ENCODE results near the gene FAM131B.
"Not testable (repeated sequence)": the region's sequence is repeated elsewhere in the genome, so short reads cannot be mapped to it uniquely, and the experiment has no call there.

The FAM131B gene

GRCh38 chr7:143407287-143408251, 45.1 kb upstream of the FAM131B start:
- Histone ChIP-seq H3K27me3 (replicated peaks in 2 of 5; ENCODE audit: control insufficient read depth in 4 of 5, insufficient read depth in 5 of 5, low read length in 4 of 5) (no peaks in the 10 kb centered on the region), H3K27ac (ENCODE audit: insufficient read depth in 1 of 2, low read depth in 1 of 2, low read length in 2 of 2, poor library complexity in 1 of 2, severe bottlenecking in 2 of 2) (no peak overlapping the region), H3K9me3 (ENCODE audit: control extremely low read depth in 1 of 5, control insufficient read depth in 4 of 5, insufficient read depth in 2 of 5, low read depth in 1 of 5, low read length in 4 of 5) (no peaks in the 10 kb centered on the region), H3K36me3 (ENCODE audit: control insufficient read depth in 4 of 4, insufficient read depth in 4 of 4, low read length in 3 of 4) (no peaks in the 10 kb centered on the region), H3K4me3 (ENCODE audit: control insufficient read depth in 1 of 7, extremely low read depth in 1 of 7, insufficient read depth in 4 of 7, low read depth in 2 of 7, low read length in 6 of 7) (peak overlapping the region in 5 of 7 experiments; percentile 45 to 73 (median 68)), H3K4me1 (ENCODE audit: control extremely low read depth in 1 of 4, control insufficient read depth in 4 of 4, insufficient read depth in 4 of 4, low read length in 3 of 4) (peaks cover 27 to 69% (median 53%) of the 10 kb centered on the region in 4 experiments)
- CTCF ChIA-PET, result interaction anchor here (0.8 to 6.4 kb wide), 17 partner anchors 9 to 394 kb away, joined by 3 to 40 read pairs (median 4); no protein-coding TSS in a partner anchor
- 6% methylated on average over 10 of the region's 13 CpGs for WGBS (ENCODE audit: insufficient coverage)
- POLR2A ChIA-PET, result interaction anchor here (1.0 to 2.4 kb wide), 3 partner anchors 13 to 28 kb away, joined by 4 to 6 read pairs (median 6); no protein-coding TSS in a partner anchor
- DNase-seq, result peak in 2 of 3 donors; percentile 51 to 58

GRCh38 chr7:143406002-143406357, 43.5 kb upstream of the FAM131B start:
- no peaks in the 10 kb centered on the region for H3K9me3 ChIP-seq (ENCODE audit: control extremely low read depth in 1 of 5, control insufficient read depth in 4 of 5, insufficient read depth in 2 of 5, low read depth in 1 of 5, low read length in 4 of 5)
- CTCF ChIA-PET, result interaction anchor here (0.7 to 6.4 kb wide), 9 partner anchors 8 to 28 kb away, joined by 3 to 40 read pairs (median 5); no protein-coding TSS in a partner anchor
- no peak overlapping the region for H3K4me3 ChIP-seq (ENCODE audit: control insufficient read depth in 1 of 7, extremely low read depth in 1 of 7, insufficient read depth in 4 of 7, low read depth in 2 of 7, low read length in 6 of 7)
- peaks cover 15 to 56% (median 38%) of the 10 kb centered on the region in 4 experiments for H3K4me1 ChIP-seq (ENCODE audit: control extremely low read depth in 1 of 4, control insufficient read depth in 4 of 4, insufficient read depth in 4 of 4, low read length in 3 of 4)
- POLR2A ChIA-PET, result interaction anchor here (0.6 to 2.4 kb wide), 3 partner anchors 10 to 23 kb away, joined by 3 to 6 read pairs (median 5); no protein-coding TSS in a partner anchor
- H3K27ac ChIP-seq (ENCODE audit: insufficient read depth in 1 of 2, low read depth in 1 of 2, low read length in 2 of 2, poor library complexity in 1 of 2, severe bottlenecking in 2 of 2), result no peak overlapping the region
- H3K36me3 ChIP-seq (ENCODE audit: control insufficient read depth in 4 of 4, insufficient read depth in 4 of 4, low read length in 3 of 4), result no peaks in the 10 kb centered on the region
- H3K27me3 ChIP-seq (replicated peaks in 2 of 5; ENCODE audit: control insufficient read depth in 4 of 5, insufficient read depth in 5 of 5, low read length in 4 of 5), result no peaks in the 10 kb centered on the region
- no peak for DNase-seq
- WGBS (ENCODE audit: insufficient coverage), result 60% methylated on average over 1 of the region's 3 CpGs

DNA sequence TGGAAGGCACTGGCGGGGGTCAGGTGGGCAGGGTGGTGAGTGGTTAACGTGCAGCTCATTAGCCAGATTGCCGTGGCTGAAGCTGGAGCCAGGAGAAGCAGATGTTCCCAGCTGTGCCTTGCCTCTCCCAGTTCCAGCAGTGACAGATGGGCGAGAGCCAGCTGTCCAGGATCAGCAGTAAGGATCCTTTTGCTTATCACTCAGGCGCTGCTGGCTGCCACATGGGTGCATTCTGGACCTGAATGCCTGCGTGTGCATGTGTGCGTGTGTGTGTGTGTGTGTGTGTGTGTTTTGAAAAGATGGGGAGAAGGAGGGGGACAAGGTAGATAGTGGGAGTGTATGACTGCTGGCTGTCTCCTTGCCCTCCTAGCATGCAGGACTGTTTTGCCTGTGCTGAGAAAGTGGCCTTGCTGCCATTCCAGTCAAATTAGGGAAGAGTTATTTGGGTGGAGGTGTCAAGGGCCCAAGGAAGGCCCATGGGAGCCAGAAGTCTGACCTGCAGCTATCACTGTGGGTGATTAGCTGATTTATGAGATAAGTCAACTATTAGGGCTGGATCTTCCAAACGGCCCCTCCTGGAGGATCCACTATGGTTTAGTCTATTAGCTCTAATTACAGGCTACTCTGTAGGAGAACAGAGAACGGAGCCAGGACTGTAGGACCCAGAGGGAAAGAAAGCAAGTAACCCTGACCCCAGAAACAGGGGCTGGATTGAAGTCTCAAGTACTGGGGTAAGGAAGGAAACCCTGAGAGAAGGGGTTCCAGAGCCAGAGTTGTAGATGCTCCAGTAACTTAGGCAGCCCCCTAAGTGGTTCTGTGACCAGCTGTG, 42.9 kb upstream of the FAM131B start:
- 90% methylated on average over 8 of the region's 9 CpGs for WGBS (ENCODE audit: insufficient coverage)
- no peaks in the 10 kb centered on the region for H3K27me3 ChIP-seq (replicated peaks in 2 of 5; ENCODE audit: control insufficient read depth in 4 of 5, insufficient read depth in 5 of 5, low read length in 4 of 5)
- ChIA-PET POLR2A (interaction anchor here (0.6 to 2.4 kb wide), 3 partner anchors 10 to 23 kb away, joined by 3 to 6 read pairs (median 5); no protein-coding TSS in a partner anchor), CTCF (interaction anchor here (0.6 to 6.4 kb wide), 12 partner anchors 10 to 1450 kb away, joined by 3 to 40 read pairs (median 4); no protein-coding TSS in a partner anchor)
- H3K9me3 ChIP-seq (ENCODE audit: control extremely low read depth in 1 of 5, control insufficient read depth in 4 of 5, insufficient read depth in 2 of 5, low read depth in 1 of 5, low read length in 4 of 5), result no peaks in the 10 kb centered on the region
- no peaks in the 10 kb centered on the region for H3K36me3 ChIP-seq (ENCODE audit: control insufficient read depth in 4 of 4, insufficient read depth in 4 of 4, low read length in 3 of 4)
- H3K4me1 ChIP-seq (ENCODE audit: control extremely low read depth in 1 of 4, control insufficient read depth in 4 of 4, insufficient read depth in 4 of 4, low read length in 3 of 4), result peaks cover 12 to 51% (median 32%) of the 10 kb centered on the region in 4 experiments
- no peak overlapping the region for H3K27ac ChIP-seq (ENCODE audit: insufficient read depth in 1 of 2, low read depth in 1 of 2, low read length in 2 of 2, poor library complexity in 1 of 2, severe bottlenecking in 2 of 2)
- no peak for DNase-seq
- no peak overlapping the region for H3K4me3 ChIP-seq (ENCODE audit: control insufficient read depth in 1 of 7, extremely low read depth in 1 of 7, insufficient read depth in 4 of 7, low read depth in 2 of 7, low read length in 6 of 7)

DNA sequence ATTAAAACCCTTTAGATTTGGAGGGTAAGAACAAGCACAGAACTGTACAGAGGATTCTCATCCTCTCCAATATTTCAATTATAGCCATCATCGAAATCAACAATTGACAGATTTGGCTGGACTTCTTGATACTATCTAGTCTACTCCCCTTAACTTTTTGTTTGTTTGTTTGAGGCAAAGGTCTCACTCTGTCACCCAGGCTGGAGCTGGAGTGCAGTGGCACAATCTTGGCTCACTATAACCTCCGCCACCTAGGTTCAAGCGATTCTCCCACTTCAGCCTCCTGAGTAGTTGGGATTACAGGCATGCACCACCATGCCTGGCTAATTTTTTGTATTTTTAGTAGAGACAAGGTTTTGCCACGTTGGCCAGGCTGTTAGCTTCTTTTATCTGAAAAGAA, 39.7 kb upstream of the FAM131B start:
- CTCF ChIA-PET, result interaction anchor here (0.9 to 5.4 kb wide), 3 partner anchors 10 to 78 kb away, joined by 3 to 30 read pairs (median 6); no protein-coding TSS in a partner anchor

DNA sequence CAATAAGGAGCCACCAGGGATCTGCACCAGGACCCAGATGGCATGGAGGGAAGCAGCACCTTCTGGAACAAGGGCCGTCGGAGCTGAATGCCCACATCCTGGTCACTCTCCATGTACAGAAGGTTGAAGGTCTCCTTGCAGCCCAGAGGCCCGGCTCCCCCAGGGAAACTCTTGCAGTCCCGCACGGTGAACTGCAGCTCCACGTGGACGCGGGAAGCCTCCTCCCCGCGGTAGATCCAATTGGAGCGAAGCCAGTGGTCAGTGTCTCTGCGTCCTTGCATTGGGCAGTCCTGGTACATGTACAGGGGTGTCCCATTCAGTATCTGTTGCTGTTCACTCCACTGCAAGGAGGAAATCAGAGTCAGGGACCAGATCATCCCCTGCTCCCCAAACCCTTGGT, 38.8 kb upstream of the FAM131B start:
- H3K9me3 ChIP-seq (ENCODE audit: control extremely low read depth in 1 of 5, control insufficient read depth in 4 of 5, insufficient read depth in 2 of 5, low read depth in 1 of 5, low read length in 4 of 5), result no peaks in the 10 kb centered on the region
- ChIA-PET CTCF (interaction anchor here (1.3 to 5.4 kb wide), 4 partner anchors 9 to 30 kb away, joined by 3 to 30 read pairs (median 8); no protein-coding TSS in a partner anchor), POLR2A (no interaction called here)
- peaks cover 0 to 14% (median 3%) of the 10 kb centered on the region in 4 experiments for H3K36me3 ChIP-seq (ENCODE audit: control insufficient read depth in 4 of 4, insufficient read depth in 4 of 4, low read length in 3 of 4)
- no peak overlapping the region for H3K4me3 ChIP-seq (ENCODE audit: control insufficient read depth in 1 of 7, extremely low read depth in 1 of 7, insufficient read depth in 4 of 7, low read depth in 2 of 7, low read length in 6 of 7)
- no peak overlapping the region for H3K27ac ChIP-seq (ENCODE audit: insufficient read depth in 1 of 2, low read depth in 1 of 2, low read length in 2 of 2, poor library complexity in 1 of 2, severe bottlenecking in 2 of 2)
- H3K27me3 ChIP-seq (replicated peaks in 2 of 5; ENCODE audit: control insufficient read depth in 4 of 5, insufficient read depth in 5 of 5, low read length in 4 of 5), result no peaks in the 10 kb centered on the region
- WGBS (ENCODE audit: insufficient coverage), result over 99% methylated on average over 12 of the region's 12 CpGs
- peaks cover 0 to 19% (median 9%) of the 10 kb centered on the region in 4 experiments for H3K4me1 ChIP-seq (ENCODE audit: control extremely low read depth in 1 of 4, control insufficient read depth in 4 of 4, insufficient read depth in 4 of 4, low read length in 3 of 4)
- no peak for DNase-seq

More for the DNA sequence above, 39.7 kb upstream of the FAM131B start:
- no CpG with 5 or more reads among the region's 4 CpGs for WGBS (ENCODE audit: insufficient coverage)
- DNase-seq; H3K27ac ChIP-seq (ENCODE audit: insufficient read depth in 1 of 2, low read depth in 1 of 2, low read length in 2 of 2, poor library complexity in 1 of 2, severe bottlenecking in 2 of 2); H3K4me3 ChIP-seq (ENCODE audit: control insufficient read depth in 1 of 7, extremely low read depth in 1 of 7, insufficient read depth in 4 of 7, low read depth in 2 of 7, low read length in 6 of 7); H3K27me3 ChIP-seq (replicated peaks in 2 of 5; ENCODE audit: control insufficient read depth in 4 of 5, insufficient read depth in 5 of 5, low read length in 4 of 5); POLR2A ChIA-PET; H3K9me3 ChIP-seq (ENCODE audit: control extremely low read depth in 1 of 5, control insufficient read depth in 4 of 5, insufficient read depth in 2 of 5, low read depth in 1 of 5, low read length in 4 of 5): not testable (repeated sequence)
- H3K36me3 ChIP-seq (ENCODE audit: control insufficient read depth in 4 of 4, insufficient read depth in 4 of 4, low read length in 3 of 4), result peaks cover 0 to 13% (median 3%) of the 10 kb centered on the region in 4 experiments
- H3K4me1 ChIP-seq (ENCODE audit: control extremely low read depth in 1 of 4, control insufficient read depth in 4 of 4, insufficient read depth in 4 of 4, low read length in 3 of 4), result peaks cover 3 to 24% (median 6%) of the 10 kb centered on the region in 4 experiments

DNA sequence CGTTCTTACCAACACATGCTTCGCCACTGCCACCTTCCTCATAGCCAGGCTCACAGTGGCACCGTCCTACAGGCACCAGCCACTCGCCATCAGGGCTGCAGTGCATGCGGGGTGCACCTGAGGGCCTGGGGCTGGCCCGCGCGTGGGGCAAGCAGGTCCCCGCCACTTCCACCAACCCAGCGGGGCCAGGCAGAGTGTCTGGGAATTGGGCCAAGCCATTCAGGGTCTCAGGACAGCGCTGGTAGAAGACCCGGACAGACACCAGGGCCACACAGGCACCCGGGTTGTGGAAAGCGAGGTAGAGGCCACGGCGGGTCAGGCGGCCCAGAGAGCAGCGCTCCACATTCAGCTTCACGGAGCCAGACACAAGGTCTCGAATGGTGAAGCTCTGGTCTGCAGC, 37.1 kb upstream of the FAM131B start:
- DNase-seq, result no peak
- no peak overlapping the region for H3K27ac ChIP-seq (ENCODE audit: insufficient read depth in 1 of 2, low read depth in 1 of 2, low read length in 2 of 2, poor library complexity in 1 of 2, severe bottlenecking in 2 of 2)
- WGBS (ENCODE audit: insufficient coverage), result 94% methylated on average over 11 of the region's 20 CpGs
- peaks cover 0 to 22% (median 21%) of the 10 kb centered on the region in 4 experiments for H3K4me1 ChIP-seq (ENCODE audit: control extremely low read depth in 1 of 4, control insufficient read depth in 4 of 4, insufficient read depth in 4 of 4, low read length in 3 of 4)
- H3K36me3 ChIP-seq (ENCODE audit: control insufficient read depth in 4 of 4, insufficient read depth in 4 of 4, low read length in 3 of 4), result peaks cover 0 to 14% (median 3%) of the 10 kb centered on the region in 4 experiments
- ChIA-PET CTCF (interaction anchor here (3.0 kb wide), 1 partner anchor 16 kb away, joined by 9 read pairs; no protein-coding TSS in a partner anchor), POLR2A (no interaction called here)
- no peaks in the 10 kb centered on the region for H3K27me3 ChIP-seq (replicated peaks in 2 of 5; ENCODE audit: control insufficient read depth in 4 of 5, insufficient read depth in 5 of 5, low read length in 4 of 5)
- H3K4me3 ChIP-seq (ENCODE audit: control insufficient read depth in 1 of 7, extremely low read depth in 1 of 7, insufficient read depth in 4 of 7, low read depth in 2 of 7, low read length in 6 of 7), result no peak overlapping the region
- no peaks in the 10 kb centered on the region for H3K9me3 ChIP-seq (ENCODE audit: control extremely low read depth in 1 of 5, control insufficient read depth in 4 of 5, insufficient read depth in 2 of 5, low read depth in 1 of 5, low read length in 4 of 5)

Measured in common myeloid progenitor, CD34-positive (primary cell).